Right renal pelvis (tissue), 4 donors: ENCODE results near the gene CD300C. TPM values are rescaled to one million over a fixed set of nuclear protein-coding genes. Genes with fewer than 3 reads are reported as not detected.
"Not testable (repeated sequence)": the region's sequence is repeated elsewhere in the genome, so short reads cannot be mapped to it uniquely, and the experiment has no call there.

Experiments used
- DNase-seq, 4 donors: peaks; one replicate each; pipeline ENCODE4 v3.0.0-alpha.2; 2013; ENCODE audit warnings: low read depth in 4 of 4, low spot score in 3 of 4, missing footprints in 1 of 4
- polyA plus RNA-seq, 4 donors: library from polyadenylated mRNA; unstranded; fragments of 120-200 nt; gene quantifications; one replicate each; pipeline ENCODE4 v1.2.1, GENCODE V29; 2013; ENCODE audit not compliant: insufficient read length in 4 of 4

The CD300C gene
- polyA plus RNA-seq, 4 donors, result 0.51 to 0.58 (median 0.53) TPM

DNA sequence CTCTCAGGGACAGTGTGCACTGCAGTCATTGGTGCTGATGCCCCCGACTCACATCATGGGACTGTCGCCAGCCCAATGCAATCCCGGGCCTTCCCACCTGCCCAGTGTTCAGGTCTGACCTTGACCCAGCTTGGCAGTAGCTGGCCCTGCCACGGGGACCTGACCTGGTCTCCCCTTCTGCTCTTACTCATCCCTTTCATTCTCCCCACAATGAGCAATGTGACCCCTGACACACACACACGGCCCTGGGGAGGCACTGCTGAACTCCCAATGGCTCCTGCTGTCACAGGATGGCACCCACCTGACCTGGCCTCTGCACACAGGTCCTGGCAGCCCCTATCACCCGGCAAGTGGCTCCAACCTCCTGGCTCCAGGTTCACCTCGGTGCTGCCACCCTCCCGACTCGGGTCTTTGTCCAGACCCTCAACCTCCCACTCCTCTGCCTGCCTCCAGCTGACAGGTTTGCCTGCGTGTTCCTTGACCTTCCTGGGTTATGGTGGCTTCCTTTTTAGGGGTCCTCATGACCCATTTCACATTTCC is 6.6 kb downstream of the CD300C start:
- no peak for DNase-seq

DNA sequence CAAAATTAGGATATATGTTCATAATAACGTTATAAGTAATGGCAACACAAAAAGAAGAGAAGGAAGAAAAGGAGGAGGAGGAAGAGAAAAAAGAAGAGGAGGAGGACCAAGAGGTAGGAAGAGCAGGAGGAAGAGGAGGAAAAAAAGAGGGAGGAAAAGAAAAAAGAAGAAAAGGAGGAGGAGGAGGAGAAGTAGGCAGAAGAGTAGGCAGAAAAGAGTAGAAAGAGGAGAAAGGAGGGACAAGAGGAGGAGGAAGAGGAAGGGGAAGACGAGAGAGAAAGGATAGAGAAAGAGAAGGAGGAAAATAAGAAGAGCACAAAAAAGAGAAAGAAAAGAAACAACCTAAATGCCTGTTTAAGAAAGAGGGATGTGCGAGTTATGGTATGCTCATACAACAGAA is 9.0 kb downstream of the CD300C start:
- no peak for DNase-seq

GRCh38 chr17:74532115-74532514 is 13.8 kb downstream of the CD300C start:
- DNase-seq, result no peak

DNA sequence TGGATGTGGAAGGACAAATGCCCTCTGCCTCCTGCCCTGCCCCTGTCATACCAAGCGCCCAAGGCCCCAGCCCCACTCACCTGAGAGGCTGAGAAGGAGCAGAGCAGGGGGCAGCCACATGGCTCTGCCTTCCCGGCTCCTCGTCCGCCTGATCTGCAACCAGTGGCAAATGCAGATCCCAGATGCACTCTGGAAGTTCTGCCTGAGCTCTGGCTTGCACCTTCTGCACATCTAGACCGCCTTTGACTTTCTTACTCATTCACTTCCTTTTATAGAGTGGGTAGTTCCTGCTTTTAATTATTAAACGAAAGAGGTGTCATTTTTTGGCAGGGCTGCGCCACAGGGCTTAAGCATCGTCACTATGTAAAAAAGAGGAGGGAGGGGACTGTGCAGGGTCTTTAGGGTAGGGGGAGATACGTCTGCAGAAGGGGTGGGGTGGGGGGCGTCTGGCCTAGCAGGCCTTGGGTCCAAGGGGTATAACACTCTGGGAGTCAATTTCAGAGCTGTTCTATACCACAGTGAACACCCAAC is 14.6 kb downstream of the CD300C start, which contains the start of gene CD300LB:
Gene CD300LB, minus strand, starts transcription at position 245 of the 531 bp plus-strand sequence. Its CDS starts 125 bp downstream, at position 120.
- DNase-seq, result no peak

DNA sequence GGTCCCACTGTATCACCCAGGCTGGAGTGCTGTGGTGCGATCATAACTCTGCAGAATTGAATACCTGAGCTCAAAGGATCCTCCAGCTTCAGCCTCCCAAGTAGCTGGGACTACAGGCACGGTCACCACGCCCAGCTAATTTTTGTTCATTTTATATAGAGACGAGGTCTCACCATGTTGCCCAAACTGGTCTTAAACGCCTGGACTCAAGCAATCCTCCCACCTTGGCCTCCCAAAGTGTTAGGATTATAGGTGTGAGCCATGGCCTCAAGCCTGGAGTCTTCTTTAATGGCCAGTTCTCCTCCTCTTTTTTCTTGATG is 15.1 kb downstream of the CD300C start:
- no peak for DNase-seq

DNA sequence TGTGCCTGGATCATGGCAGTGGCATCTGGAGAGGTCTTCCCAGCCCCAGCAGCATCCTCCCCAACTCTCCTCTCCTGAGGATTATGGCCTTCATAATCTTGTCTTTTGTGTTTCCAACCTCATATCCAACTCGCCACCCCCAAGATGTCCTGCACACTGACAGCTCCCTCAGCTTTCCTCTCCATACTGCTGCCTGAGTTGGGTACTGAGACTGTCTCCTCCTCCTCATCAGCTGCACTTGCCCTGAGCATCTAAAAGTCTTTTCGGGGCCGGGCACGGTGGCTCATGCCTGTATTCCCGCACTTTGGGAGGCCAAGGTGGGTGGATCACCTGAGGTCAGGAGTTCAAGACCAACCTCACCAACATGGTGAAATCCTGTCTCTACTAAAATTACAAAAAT is 16.7 kb downstream of the CD300C start:
- no peak for DNase-seq

GRCh38 chr17:74528491-74529199 is 17.3 kb downstream of the CD300C start:
- DNase-seq, result no peak

GRCh38 chr17:74527756-74528155 is 18.2 kb downstream of the CD300C start:
- no peak for DNase-seq

DNA sequence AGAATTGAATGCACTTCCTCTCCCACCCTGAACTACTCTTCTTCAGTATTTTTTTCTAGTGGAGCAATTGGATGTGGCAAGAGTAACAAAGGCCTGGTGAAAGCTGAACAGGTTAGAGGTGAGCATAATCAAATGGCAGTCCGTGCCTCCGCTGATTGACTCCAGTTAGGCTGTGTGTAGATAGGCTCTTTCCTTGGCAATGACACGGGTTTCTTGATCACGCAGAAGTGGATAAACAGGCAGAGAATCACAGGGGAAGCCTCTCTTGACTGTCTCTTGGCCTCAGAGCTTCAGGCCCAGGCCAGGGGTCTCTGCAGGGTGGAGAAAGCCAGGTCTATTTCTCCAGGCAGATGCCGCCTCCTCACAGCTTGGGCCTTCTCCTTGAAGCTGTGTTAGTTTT is 18.8 kb downstream of the CD300C start:
- no peak for DNase-seq

DNA sequence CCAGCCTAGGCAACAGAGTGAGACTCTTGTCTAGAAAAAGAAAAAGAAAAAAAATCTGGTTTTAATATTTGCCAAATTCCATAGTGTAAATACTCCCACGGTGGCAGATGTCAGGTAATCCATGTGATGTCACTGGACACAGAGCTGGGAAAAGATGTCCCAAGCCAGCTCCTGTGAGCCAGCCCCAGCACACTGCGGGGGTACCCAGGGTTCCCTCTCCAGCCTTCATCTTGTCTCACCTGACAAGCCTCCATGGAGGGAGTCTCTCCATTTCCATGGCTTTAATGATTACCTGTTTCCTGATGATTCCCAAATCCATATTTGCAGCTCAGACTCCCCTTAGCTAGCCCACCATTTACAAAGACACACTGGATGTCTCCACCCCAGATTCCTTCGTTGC is 19.2 kb downstream of the CD300C start:
- DNase-seq, result no peak

DNA sequence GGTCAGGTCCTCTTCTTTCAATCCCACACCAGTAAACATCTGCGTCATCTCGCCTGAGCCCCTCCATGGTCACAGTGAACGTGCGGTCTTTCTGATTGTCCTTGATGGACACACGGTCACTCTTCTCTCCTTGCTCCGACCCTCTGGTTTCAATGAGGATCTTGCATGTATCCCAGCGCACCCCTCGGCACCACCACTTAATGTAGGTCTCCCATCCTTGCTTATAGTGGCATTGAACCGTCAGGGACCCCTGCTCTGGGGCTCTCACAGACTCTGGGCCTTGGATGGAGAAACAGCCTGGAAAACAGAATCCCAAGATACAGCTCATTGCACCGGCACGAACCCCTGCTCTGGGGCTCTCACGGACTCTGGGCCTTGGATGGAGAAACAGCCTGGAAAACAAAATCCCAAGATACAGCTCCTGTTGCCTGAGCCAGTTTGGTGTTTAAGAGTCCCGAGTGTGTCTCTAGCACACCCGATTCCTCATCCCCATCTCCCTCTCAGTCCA is 20.1 kb downstream of the CD300C start:
- no peak for DNase-seq

DNA sequence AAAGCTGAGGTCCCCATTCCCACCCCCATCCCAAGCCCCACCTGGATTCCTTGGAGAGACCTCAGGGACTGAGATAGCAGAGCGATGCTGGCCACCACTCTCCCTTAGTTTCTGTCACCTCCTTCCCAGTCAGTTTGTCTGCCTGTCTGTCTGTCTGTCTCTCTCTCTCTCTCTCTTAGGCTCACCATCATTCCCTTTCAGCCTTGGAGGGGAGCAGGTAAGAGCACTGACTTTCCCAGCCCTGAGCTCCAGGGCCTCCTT is 20.5 kb downstream of the CD300C start:
- DNase-seq, result no peak

GRCh38 chr17:74524653-74525464 is 21.1 kb downstream of the CD300C start:
- no peak for DNase-seq

- no peak for DNase-seq
Measured at GRCh38 chr17:74523308-74523707, 22.6 kb downstream of the CD300C start.

DNA sequence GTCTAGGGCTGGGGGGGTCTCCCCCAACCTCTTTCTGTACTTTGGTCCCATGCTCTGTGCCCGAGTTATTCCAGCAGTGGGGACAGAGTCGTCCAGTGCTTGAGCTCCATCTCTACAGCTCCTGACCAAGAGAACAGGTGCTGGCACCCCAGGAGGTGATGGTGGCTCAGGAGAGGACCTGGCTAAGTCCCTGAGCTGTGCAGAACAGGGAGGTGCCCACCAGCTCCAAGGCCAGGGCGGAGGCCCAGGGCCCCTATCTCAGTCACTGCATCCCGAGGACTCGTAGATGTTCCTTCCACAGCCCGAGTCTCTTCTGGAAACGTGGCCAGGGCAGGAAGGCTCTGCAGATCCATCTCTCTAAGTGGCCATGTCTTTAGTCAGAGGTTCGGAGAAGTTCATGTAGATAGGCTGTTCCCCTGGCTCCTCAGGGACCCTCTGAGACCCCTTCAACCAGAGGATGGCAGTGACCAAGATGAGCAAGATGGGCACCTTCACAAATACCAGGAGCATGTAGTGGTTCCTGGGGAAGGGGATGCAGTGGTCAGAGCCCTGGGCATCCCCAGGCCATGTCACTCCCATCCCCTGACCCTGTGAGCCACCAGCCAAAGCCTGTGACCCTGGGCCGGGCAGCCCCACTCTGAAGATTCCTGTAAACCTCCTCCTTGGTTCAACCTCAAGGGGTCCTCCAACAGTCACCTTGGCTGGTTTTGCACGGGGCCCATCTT is 23.4 kb downstream of the CD300C start:
- no peak for DNase-seq

GRCh38 chr17:74521701-74522201 is 24.2 kb downstream of the CD300C start:
- no peak for DNase-seq

GRCh38 chr17:74520790-74521480 is 25.0 kb downstream of the CD300C start:
- no peak for DNase-seq

DNA sequence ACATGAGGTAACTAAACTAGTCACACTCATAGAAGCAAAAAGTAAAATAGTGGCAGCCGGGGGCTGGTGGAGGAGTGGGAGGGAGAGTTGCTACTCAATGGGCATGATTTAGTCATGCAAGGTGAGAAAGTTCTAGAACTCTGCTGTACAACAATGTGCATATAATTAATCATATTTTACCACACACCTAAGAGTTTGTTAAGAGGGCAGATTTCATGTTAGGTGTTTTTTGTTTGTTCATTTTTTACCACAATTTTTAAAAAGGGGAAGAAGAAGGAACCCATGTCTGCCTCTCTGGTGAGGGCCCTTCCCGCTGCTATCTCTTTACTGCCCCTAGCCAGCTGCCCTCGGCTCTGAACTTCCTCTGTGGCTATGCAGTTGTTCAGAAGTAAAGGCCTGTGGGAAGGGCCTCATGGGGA is 25.9 kb downstream of the CD300C start:
- no peak for DNase-seq

DNA sequence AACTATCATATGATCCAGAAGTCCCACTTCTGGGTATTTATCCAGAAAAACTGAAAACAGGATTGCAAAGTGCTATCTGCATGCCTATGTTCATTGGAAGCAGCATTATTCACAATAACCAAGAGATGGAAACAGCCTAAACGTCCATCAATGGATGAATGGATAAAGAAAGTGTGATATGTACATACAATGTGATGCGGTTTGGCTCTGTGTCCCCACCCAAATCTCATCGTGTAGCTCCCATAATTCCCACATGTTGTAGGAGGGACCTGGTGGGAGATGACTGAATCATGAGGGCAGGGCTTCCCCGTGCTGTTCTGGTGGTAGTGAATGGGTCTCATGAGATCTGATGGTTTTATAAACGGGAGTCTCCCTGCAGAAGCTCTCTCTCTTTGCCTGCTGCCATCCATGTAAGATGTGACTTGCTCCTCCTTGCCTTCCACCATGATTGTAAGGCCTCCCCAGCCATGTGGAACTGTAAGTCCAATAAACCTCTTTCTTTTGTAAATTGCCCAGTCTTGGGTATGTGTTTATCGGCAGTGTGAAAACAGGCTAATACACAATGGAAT is 27.4 kb downstream of the CD300C start:
- DNase-seq, result not testable (repeated sequence)
